Measurements from ENCODE around the gene CABP7.

CABP7 gene

DNA sequence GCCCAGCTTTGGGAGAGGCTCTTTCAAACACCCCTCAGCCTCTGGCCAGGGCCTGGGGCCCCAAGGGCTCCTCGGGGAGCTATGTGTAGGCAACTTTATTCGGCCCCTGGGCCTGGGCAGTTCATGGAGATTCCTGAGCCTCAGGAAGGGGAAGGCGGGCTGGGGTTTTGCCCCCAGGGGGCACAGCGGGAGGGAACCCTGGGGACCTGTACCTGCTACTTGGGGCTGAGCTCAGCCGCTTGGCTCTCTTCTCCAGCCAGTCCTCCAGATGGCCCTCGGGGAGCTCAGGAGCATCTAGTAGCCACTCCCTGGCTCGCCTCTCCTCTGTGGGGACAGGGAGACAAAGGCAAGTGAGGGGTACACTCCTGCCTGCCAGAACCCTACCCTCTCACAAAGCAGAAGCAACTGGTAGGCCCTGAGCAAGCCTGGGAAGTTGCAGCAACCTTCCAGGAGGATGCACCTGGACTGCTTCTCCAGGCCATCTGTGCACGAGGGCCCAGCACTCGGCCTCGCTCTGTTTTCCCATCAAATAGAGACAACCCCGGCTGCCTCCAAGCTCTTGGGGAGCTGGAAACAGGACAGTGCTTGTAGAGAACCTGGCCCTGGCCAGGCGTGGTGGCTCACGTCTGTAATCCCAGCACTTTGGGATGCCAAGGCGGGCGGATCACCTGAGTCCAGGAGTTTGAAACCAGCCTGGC is 18.5 kb downstream of the CABP7 start:
- no peak overlapping the region for H3K27ac Mint-ChIP-seq
- H3K4me3 Mint-ChIP-seq = no peak overlapping the region
- no peak for DNase-seq
- peaks cover 14% of the 10 kb centered on the region for H3K36me3 Mint-ChIP-seq (ENCODE audit: low read depth)
- H3K4me1 Mint-ChIP-seq = peaks cover 19% of the 10 kb centered on the region
- TF ChIP-seq, protein P1, sequence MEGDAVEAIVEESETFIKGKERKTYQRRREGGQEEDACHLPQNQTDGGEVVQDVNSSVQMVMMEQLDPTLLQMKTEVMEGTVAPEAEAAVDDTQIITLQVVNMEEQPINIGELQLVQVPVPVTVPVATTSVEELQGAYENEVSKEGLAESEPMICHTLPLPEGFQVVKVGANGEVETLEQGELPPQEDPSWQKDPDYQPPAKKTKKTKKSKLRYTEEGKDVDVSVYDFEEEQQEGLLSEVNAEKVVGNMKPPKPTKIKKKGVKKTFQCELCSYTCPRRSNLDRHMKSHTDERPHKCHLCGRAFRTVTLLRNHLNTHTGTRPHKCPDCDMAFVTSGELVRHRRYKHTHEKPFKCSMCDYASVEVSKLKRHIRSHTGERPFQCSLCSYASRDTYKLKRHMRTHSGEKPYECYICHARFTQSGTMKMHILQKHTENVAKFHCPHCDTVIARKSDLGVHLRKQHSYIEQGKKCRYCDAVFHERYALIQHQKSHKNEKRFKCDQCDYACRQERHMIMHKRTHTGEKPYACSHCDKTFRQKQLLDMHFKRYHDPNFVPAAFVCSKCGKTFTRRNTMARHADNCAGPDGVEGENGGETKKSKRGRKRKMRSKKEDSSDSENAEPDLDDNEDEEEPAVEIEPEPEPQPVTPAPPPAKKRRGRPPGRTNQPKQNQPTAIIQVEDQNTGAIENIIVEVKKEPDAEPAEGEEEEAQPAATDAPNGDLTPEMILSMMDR (IDR thresholded peaks at IDR 0.05) = no peak
- H3K9me3 Mint-ChIP-seq = no peaks in the 10 kb centered on the region
- H3K27me3 Mint-ChIP-seq (ENCODE audit: low read depth, poor library complexity) = peaks cover 11% of the 10 kb centered on the region

DNA sequence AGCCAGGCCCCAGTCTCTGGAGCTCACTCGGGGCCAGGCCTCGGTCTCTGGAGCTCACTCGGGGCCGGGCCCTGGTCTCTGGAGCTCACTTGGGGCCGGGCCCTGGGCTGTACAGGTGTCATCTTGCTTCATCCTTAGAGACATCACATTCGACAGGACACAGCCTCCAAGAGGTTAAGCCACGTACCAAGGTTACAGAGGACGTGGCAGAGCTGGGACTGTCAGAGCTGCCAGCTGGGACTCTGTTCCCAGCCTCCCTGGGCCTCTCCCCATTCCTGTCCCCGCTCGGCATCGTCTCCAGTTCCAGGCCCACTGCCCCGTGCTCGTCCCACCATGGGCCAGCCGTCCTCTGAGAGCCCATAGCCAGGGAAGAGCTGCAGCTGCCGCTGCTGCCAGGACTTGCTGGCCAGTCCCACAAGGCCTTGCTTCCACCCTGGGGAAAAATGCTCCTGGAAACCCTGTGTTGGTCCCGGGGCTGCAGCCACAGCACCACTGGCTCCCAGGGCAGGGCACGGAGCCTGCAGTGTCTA is 19.6 kb downstream of the CABP7 start:
- H3K36me3 Mint-ChIP-seq (ENCODE audit: low read depth) = peaks cover 14% of the 10 kb centered on the region
- H3K27ac Mint-ChIP-seq = no peak overlapping the region
- H3K4me1 Mint-ChIP-seq = peaks cover 7% of the 10 kb centered on the region

DNA sequence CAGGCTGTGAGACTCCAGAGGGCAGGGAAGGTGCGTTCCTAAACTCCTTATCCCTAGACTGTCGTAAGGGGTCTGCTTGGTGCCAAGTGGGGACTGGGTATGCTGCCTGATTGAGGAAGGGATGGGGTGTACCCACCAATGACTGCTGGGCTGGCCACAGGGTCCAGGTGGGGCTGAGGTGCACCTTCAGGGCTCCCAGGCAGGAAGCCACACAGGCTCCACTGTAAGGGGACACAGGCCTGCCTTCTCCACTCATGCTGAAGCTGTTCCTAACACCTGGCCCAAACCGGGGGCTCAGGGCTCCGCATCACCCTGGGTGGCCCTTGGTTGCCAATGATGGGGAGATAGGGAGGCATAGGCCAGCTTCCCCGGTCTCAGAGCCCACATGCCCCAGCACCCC is 20.4 kb downstream of the CABP7 start:
- Mint-ChIP-seq H3K9me3 (no peaks in the 10 kb centered on the region), H3K36me3 (ENCODE audit: low read depth) (peaks cover 14% of the 10 kb centered on the region), H3K27ac (no peak overlapping the region), H3K4me1 (peaks cover 6% of the 10 kb centered on the region), H3K4me3 (no peak overlapping the region), H3K27me3 (ENCODE audit: low read depth, poor library complexity) (peaks cover 5% of the 10 kb centered on the region)
- TF ChIP-seq, protein P1 (IDR thresholded peaks at IDR 0.05) = no peak
- DNase-seq = no peak

More for the DNA sequence above, 19.6 kb downstream of the CABP7 start:
- peaks cover 8% of the 10 kb centered on the region for H3K27me3 Mint-ChIP-seq (ENCODE audit: low read depth, poor library complexity)
- H3K9me3 Mint-ChIP-seq = no peaks in the 10 kb centered on the region
- TF ChIP-seq, protein P1 (IDR thresholded peaks at IDR 0.05) = no peak
- no peak overlapping the region for H3K4me3 Mint-ChIP-seq
- DNase-seq = no peak

DNA sequence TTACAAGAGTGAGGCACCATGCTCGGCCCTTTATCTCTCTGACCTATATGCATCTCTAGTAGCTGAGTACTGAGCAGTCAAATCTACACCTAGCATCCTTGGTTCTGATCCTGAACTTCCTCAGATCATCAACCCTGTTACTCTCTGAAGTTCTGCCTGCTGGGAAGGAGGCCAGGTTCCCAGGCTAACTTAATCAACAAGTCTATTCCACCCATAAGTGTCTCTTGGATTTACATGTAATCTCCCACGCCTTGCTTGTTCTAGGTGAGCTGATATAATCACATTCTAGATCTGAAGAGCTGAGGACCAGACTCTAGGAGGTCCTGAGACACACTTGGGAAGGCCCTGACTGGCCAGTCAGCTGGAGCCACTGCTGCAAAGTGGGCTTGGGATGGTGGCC is 22.1 kb downstream of the CABP7 start:
- no peak for DNase-seq
- H3K27ac Mint-ChIP-seq = no peak overlapping the region
- H3K4me3 Mint-ChIP-seq = no peak overlapping the region
- H3K36me3 Mint-ChIP-seq (ENCODE audit: low read depth) = peaks cover 19% of the 10 kb centered on the region
- H3K27me3 Mint-ChIP-seq (ENCODE audit: low read depth, poor library complexity) = no peaks in the 10 kb centered on the region
- H3K4me1 Mint-ChIP-seq = peaks cover 11% of the 10 kb centered on the region
- TF ChIP-seq, protein P1 (IDR thresholded peaks at IDR 0.05) = no peak
- H3K9me3 Mint-ChIP-seq = no peaks in the 10 kb centered on the region

DNA sequence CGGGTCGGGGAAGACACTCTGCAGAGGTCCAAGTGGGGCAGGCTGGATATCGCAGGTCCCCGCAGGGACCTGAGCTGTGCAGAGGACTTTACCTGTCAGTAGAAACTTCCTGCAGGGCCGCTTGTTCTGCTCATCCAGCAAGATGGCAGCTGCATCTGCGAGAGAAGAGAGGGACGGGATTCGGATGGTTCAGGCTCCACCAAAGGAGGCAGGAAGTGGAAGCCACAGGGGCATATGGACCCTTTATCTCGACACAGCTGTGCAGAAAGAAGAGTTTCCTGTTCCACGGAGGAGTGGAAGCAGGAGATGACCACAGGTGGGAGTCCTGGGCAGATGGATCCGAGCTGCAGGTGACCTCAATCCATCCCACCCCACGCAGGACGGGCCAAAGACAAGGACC is 22.5 kb downstream of the CABP7 start:
- Mint-ChIP-seq H3K27ac (no peak overlapping the region), H3K9me3 (no peaks in the 10 kb centered on the region), H3K27me3 (ENCODE audit: low read depth, poor library complexity) (no peaks in the 10 kb centered on the region), H3K36me3 (ENCODE audit: low read depth) (peaks cover 19% of the 10 kb centered on the region), H3K4me1 (peaks cover 11% of the 10 kb centered on the region), H3K4me3 (no peak overlapping the region)
- TF ChIP-seq, protein P1 (IDR thresholded peaks at IDR 0.05) = no peak
- DNase-seq = no peak

DNA sequence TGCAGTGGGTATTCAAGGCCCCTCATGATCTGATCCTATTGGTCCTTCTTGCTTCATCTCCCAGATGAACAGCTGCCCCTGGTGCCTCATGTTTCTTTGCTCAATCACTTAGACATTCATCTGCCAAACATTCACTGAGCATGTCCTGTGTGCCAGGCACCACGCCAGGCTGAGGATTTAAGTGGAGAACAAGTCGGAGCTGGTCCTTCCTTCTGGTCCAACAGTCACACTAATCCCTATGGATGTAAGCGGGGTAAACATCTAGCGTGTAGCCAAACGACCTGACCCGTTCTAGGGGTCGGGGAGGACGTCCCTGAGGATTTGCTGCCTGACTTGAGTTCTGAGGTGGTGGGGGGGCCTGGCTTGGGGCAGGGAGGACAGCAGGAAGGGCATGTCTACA is 25.1 kb downstream of the CABP7 start:
- Mint-ChIP-seq H3K4me1 (peaks cover 21% of the 10 kb centered on the region), H3K27ac (peak overlapping the region; percentile 54), H3K36me3 (ENCODE audit: low read depth) (peaks cover 14% of the 10 kb centered on the region), H3K27me3 (ENCODE audit: low read depth, poor library complexity) (no peaks in the 10 kb centered on the region), H3K9me3 (no peaks in the 10 kb centered on the region), H3K4me3 (no peak overlapping the region)
- no peak for DNase-seq
- TF ChIP-seq, protein P1 (IDR thresholded peaks at IDR 0.05) = no peak
